HepG2 (cell line): Measurements from ENCODE around the gene ATP6V0D1. TPM values are rescaled to one million over a fixed set of nuclear protein-coding genes. Genes with fewer than 3 reads are reported as not detected.

Experiments
- ATAC-seq: fragments of 200-7000 bp; cut with Tn5 transposase; 3 replicates; pipeline ENCODE4 v1.9.1; 2020; ENCODE audit warnings: mild to moderate bottlenecking, moderate library complexity
- BruUV-seq: library from RNA; stranded (reverse); fragments of 400-500 nt; replicated peaks from 2 replicates; lab custom pipeline; 2021; lab: Mats Ljungman, UMichigan
- CTCF ChIA-PET: fragments of 300-600 bp; formaldehyde crosslinking; extraction: SDS; loops from one replicate; lab custom pipeline; 2021; ENCODE audit warnings: low total read pairs, inconsistent platforms, low intra/inter-chr PET ratio; lab: Yijun Ruan, JAX
- POLR2A ChIA-PET: fragments of 350-600 bp; sonication (Branson Sonifier 250); formaldehyde crosslinking; loops from one replicate; lab custom pipeline; 2020; ENCODE audit warnings: antibody characterized with exemption, inconsistent platforms; lab: Yijun Ruan, JAX
- DNase-seq: peaks from one replicate; pipeline ENCODE4 v3.0.0-alpha.2; 2015; ENCODE audit warnings: low spot score
- FAIRE-seq: peaks from 3 replicates; lab custom pipeline; 2011; peaks lifted over from hg19 to GRCh38; lab: Jason Lieb, UNC
- H2AFZ ChIP-seq: one replicate; pipeline ENCODE4 v1.6.1; 2011; ENCODE audit warnings: low read length, inconsistent platforms
- H3K27ac ChIP-seq: fragments of 300-600 bp; 3 replicates; pipeline ENCODE4 v1.8.0; 2011; ENCODE audit warnings: mixed run types, mild to moderate bottlenecking, mixed read lengths, low read length, inconsistent platforms; ENCODE audit not compliant: insufficient read depth; ENCODE audit errors: extremely low read length
- H3K27me3 ChIP-seq, 2 experiments: fragments of 200-600 bp in 1 of 2; 2 replicates in 1 of 2; 3 replicates in 1 of 2; pipeline versions ENCODE4 v1.6.0 to v1.8.0; 2011; ENCODE audit warnings: low read length in 2 of 2, mild to moderate bottlenecking in 2 of 2, moderate library complexity in 2 of 2, inconsistent platforms in 1 of 2; ENCODE audit not compliant: insufficient read depth in 2 of 2, control insufficient read depth in 1 of 2
- H3K36me3 ChIP-seq, 2 experiments: fragments of 200-600 bp in 1 of 2; replicated peaks in 1 of 2; 2 replicates in 1 of 2; 3 replicates in 1 of 2; pipeline versions ENCODE4 v1.5.1 to v1.8.0; 2011; ENCODE audit warnings: low read length in 2 of 2, inconsistent platforms in 1 of 2; ENCODE audit not compliant: insufficient read depth in 2 of 2, control insufficient read depth in 1 of 2
- H3K4me1 ChIP-seq: 2 replicates; pipeline ENCODE4 v1.5.1; 2012; ENCODE audit warnings: low read length, inconsistent platforms; ENCODE audit not compliant: insufficient read depth
- H3K4me2 ChIP-seq: 2 replicates; pipeline ENCODE4 v1.6.0; 2011; ENCODE audit warnings: low read depth, low read length, inconsistent platforms
- H3K4me3 ChIP-seq, 3 experiments: fragments of 200-600 bp in 1 of 3; sonication (generic), shearing (Covaris generic) in 1 of 3; replicated peaks in 1 of 3; 2 replicates each; pipeline ENCODE4 v1.5.1; 2011 to 2016; ENCODE audit warnings: low read length in 3 of 3, inconsistent platforms in 2 of 3, low read depth in 2 of 3, mild to moderate bottlenecking in 2 of 3, control low read depth in 1 of 3, mixed read lengths in 1 of 3; ENCODE audit not compliant: insufficient read depth in 1 of 3
- H3K79me2 ChIP-seq: one replicate; pipeline ENCODE4 v1.6.1; 2011; ENCODE audit warnings: low read length, inconsistent platforms; ENCODE audit not compliant: insufficient read depth
- H3K9ac ChIP-seq: 2 replicates; pipeline ENCODE4 v1.6.0; 2011; ENCODE audit warnings: mild to moderate bottlenecking, low read depth, low read length, inconsistent platforms; ENCODE audit not compliant: insufficient read depth
- H3K9me3 ChIP-seq: 2 replicates; pipeline ENCODE4 v1.5.1; 2012; ENCODE audit warnings: mild to moderate bottlenecking, low read length
- H4K20me1 ChIP-seq: 2 replicates; pipeline ENCODE4 v1.6.0; 2011; ENCODE audit warnings: inconsistent platforms, mild to moderate bottlenecking, low read length, moderate library complexity; ENCODE audit not compliant: insufficient read depth
- BCLAF1 ChIP-seq: fragments of 450-650 bp; IDR thresholded peaks from 2 replicates; pipeline ENCODE4 v1.6.1; 2017; ENCODE audit warnings: mild to moderate bottlenecking
- DR1 ChIP-seq: sonication (generic); formaldehyde crosslinking; IDR thresholded peaks from 2 replicates; pipeline ENCODE4 v1.8.0; 2021; ENCODE audit warnings: mild to moderate bottlenecking, missing genetic modification reagents, inconsistent platforms
- E2F5 ChIP-seq: sonication (generic); formaldehyde crosslinking; conservative IDR thresholded peaks from 2 replicates; pipeline ENCODE4 v1.4.0; 2020; ENCODE audit warnings: missing genetic modification reagents
- ELF1 ChIP-seq: sonication (generic); formaldehyde crosslinking; IDR thresholded peaks from 2 replicates; pipeline ENCODE4 v1.4.0; 2020; ENCODE audit warnings: missing genetic modification reagents
- IRX3 ChIP-seq: sonication (generic); formaldehyde crosslinking; IDR thresholded peaks from 2 replicates; pipeline ENCODE4 v1.8.1; 2023; ENCODE audit warnings: mild to moderate bottlenecking, low read depth, missing genetic modification reagents, borderline replicate concordance
- KDM1A ChIP-seq: IDR thresholded peaks from 2 replicates; pipeline ENCODE4 v1.6.1; 2016; ENCODE audit warnings: missing compliant biosample characterization
- MAX ChIP-seq: IDR thresholded peaks from 2 replicates; pipeline ENCODE4 v1.6.1; 2012; ENCODE audit warnings: inconsistent platforms
- MLXIP ChIP-seq: sonication (generic); formaldehyde crosslinking; IDR thresholded peaks from 2 replicates; pipeline ENCODE4 v1.9.0; 2021; ENCODE audit warnings: missing genetic modification reagents, borderline replicate concordance
- MYC ChIP-seq: sonication (generic); formaldehyde crosslinking; IDR thresholded peaks from 2 replicates; pipeline ENCODE4 v1.9.0; 2021; ENCODE audit warnings: missing genetic modification reagents, borderline replicate concordance
- REPIN1 ChIP-seq: sonication (generic); formaldehyde crosslinking; IDR thresholded peaks from 2 replicates; pipeline ENCODE4 v1.8.0; 2022; ENCODE audit warnings: missing genetic modification reagents, low read depth, mild to moderate bottlenecking, borderline replicate concordance
- TCF7L2 ChIP-seq: IDR thresholded peaks from 2 replicates; pipeline ENCODE4 v1.6.1; 2011; ENCODE audit warnings: mild to moderate bottlenecking, low read depth, low read length, moderate library complexity
- ZNF451 ChIP-seq: sonication (generic); formaldehyde crosslinking; IDR thresholded peaks from 2 replicates; pipeline ENCODE4 v1.5.0; 2020; ENCODE audit warnings: mild to moderate bottlenecking, missing genetic modification reagents
- ZNF782 ChIP-seq: sonication (generic); formaldehyde crosslinking; IDR thresholded peaks from 2 replicates; pipeline ENCODE4 v1.4.0; 2020; ENCODE audit warnings: missing genetic modification reagents, mild to moderate bottlenecking, borderline replicate concordance
- ZSCAN9 ChIP-seq: IDR thresholded peaks from 2 replicates; pipeline ENCODE4 v1.6.1; 2016; ENCODE audit warnings: borderline replicate concordance
- WGBS: methylation state at CpG from one replicate; pipeline ENCODE4 v1.1.6; 2017; ENCODE audit warnings: low lambda C conversion rate; 5-methylcytosine and 5-hydroxymethylcytosine counted together
- in situ Hi-C: cut with HindIII; loops from 2 replicates; pipeline ENCODE4 v1.10.0; 2017; ENCODE audit warnings: low pct_unique_long_range_greater_than_20kb; ENCODE audit not compliant: extremely low pct_ligation_motif_present
- intact Hi-C: fragments of 100-400 bp; cut with micrococcal nuclease; formaldehyde crosslinking; loops from one replicate; pipeline ENCODE4 v1.10.0; 2022; ENCODE audit not compliant: unreplicated experiment
- polyA plus RNA-seq, 8 experiments: library from polyadenylated mRNA; depleted of rRNA in 3 of 8; stranded (reverse) in 7 of 8; unstranded in 1 of 8; fragments of >200 nt; fragmentation: Illumina TruSeq in 4 of 8; extraction: Trizol in 4 of 8; gene quantifications; 2 replicates each; pipeline versions ENCODE4 v1.2.1 to v1.2.3, GENCODE V29; 2011 to 2016; ENCODE audit warnings: low read depth in 4 of 8, missing spikeins in 1 of 8, mixed read lengths in 1 of 8; ENCODE audit not compliant: insufficient read depth in 1 of 8
- total RNA-seq, 5 experiments: library from RNA; depleted of rRNA; stranded (reverse); fragments of >200 nt; fragmentation: Illumina TruSeq; extraction: Trizol; gene quantifications; 2 replicates each; pipeline ENCODE4 v1.2.3, GENCODE V29; 2016; ENCODE audit warnings: low read depth in 1 of 5

The ATP6V0D1 gene
- total and polyA plus RNA-seq, 2 of the 13 experiments (the other 11 are each of a cell fraction or from before 2014, with no cell fraction given): 51.1 to 61.3 TPM

GRCh38 chr16:67425061-67425460, 55.9 kb downstream of the ATP6V0D1 start (continued):
- no peak for TF ChIP-seq MYC (CRISPR knock-in tag)
- TF ChIP-seq IRX3: no peak

GRCh38 chr16:67424261-67424615, 56.7 kb downstream of the ATP6V0D1 start:
- ATAC-seq (no peak), FAIRE-seq (no peak)
- H3K27me3 ChIP-seq: peaks cover 5 to 39% of the 10 kb centered on the region in 2 experiments
- H2AFZ ChIP-seq: no peak overlapping the region
- H3K36me3 ChIP-seq: no peaks in the 10 kb centered on the region
- no peak overlapping the region for H3K9ac ChIP-seq
- H3K4me1 ChIP-seq: peaks cover 21% of the 10 kb centered on the region
- no peak overlapping the region for H3K4me2 ChIP-seq
- no TSS peak for BruUV-seq
- intact Hi-C loops (no loop called here), in situ Hi-C loops (no loop called here)
- ChIA-PET CTCF (no interaction called here), POLR2A (interaction anchor here (1.0 kb wide), 1 partner anchor 22 kb away, joined by 4 read pairs; no protein-coding TSS in a partner anchor)
- no peak overlapping the region for H3K4me3 ChIP-seq
- H3K9me3 ChIP-seq: no peaks in the 10 kb centered on the region
- H4K20me1 ChIP-seq: no peaks in the 10 kb centered on the region
- 26% methylated on average over 4 of the region's 5 CpGs for WGBS
- TF ChIP-seq ZSCAN9 (CRISPR knock-in tag) (no peak), ZNF451 (no peak), TCF7L2 (no peak), MLXIP (CRISPR knock-in tag) (no peak), REPIN1 (CRISPR knock-in tag) (no peak), ZNF782 (CRISPR knock-in tag) (no peak), ELF1 (CRISPR knock-in tag) (no peak), E2F5 (CRISPR knock-in tag) (no peak), MAX (no peak), BCLAF1 (no peak), DR1 (no peak), KDM1A (CRISPR knock-in tag) (no peak)
- TF ChIP-seq, all 625 proteins: peak for 0
- no peak for DNase-seq
- no peaks in the 10 kb centered on the region for H3K79me2 ChIP-seq
- H3K27ac ChIP-seq: no peak overlapping the region
